Measurements from ENCODE around the gene XRCC3.

Gene XRCC3

DNA sequence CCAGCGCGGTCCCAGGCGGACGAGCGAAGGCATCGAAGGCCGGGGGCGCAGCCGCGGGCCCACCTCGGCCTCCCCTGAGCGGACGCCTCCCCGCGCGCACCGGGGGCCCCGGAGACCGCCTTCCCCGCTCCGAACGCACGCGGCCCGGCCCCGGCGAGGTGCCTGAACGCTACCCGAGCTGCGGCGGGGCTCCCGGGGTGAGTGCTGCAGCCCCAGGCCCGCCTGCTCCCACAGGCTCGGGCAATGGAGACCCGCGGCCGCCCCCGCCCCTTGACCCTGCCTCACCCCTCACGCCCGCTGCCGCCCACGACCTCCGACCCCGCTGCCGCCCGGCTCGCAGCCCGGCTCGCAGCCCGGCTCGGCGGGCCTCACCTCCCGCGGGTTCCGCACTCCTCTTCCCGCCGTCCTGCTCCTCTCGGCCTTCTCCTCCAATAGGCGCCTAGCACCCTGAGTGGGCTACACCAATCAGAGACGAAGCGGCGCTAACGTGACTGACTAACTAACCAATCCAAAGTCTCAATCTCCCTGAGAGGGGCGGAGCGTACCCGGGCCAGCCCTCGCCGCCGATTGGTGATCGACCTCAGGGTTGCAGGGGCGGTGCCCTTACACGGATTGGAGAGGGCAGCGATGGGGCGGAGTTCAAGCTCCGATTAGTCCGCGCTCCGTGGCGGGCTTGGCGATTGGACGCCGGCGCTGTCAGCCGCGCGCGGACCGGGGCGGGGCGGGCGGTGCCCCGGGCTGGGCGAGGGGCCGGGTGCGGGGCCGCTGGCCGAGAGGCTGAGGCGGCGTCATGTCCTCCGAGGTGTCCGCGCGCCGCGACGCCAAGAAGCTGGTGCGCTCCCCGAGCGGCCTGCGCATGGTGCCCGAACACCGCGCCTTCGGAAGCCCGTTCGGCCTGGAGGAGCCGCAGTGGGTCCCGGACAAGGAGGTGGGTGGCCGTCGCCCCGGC is at the start of gene XRCC3, which contains the start of gene ZFYVE21 (continued):
- TF ChIP-seq, protein P1, sequence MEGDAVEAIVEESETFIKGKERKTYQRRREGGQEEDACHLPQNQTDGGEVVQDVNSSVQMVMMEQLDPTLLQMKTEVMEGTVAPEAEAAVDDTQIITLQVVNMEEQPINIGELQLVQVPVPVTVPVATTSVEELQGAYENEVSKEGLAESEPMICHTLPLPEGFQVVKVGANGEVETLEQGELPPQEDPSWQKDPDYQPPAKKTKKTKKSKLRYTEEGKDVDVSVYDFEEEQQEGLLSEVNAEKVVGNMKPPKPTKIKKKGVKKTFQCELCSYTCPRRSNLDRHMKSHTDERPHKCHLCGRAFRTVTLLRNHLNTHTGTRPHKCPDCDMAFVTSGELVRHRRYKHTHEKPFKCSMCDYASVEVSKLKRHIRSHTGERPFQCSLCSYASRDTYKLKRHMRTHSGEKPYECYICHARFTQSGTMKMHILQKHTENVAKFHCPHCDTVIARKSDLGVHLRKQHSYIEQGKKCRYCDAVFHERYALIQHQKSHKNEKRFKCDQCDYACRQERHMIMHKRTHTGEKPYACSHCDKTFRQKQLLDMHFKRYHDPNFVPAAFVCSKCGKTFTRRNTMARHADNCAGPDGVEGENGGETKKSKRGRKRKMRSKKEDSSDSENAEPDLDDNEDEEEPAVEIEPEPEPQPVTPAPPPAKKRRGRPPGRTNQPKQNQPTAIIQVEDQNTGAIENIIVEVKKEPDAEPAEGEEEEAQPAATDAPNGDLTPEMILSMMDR (tag by site-specific recombination; IDR thresholded peaks at IDR 0.05) = no peak
- TF ChIP-seq ZBTB7A (tag by site-specific recombination; IDR thresholded peaks at IDR 0.05; ENCODE audit: low read depth) (no peak), ZNF596 (tag by site-specific recombination; IDR thresholded peaks at IDR 0.05) (peak; percentile 62; the same call in 1 of the 2 replicates), ZNF76 (tag by site-specific recombination; IDR thresholded peaks at IDR 0.05; ENCODE audit: borderline replicate concordance, low read depth) (0 out of 2 replicates have a peak, but pooled peaks have one; percentile 11), ZNF600 (tag by site-specific recombination; IDR thresholded peaks at IDR 0.05) (no peak), RBAK (tag by site-specific recombination; IDR thresholded peaks at IDR 0.05) (no peak), PRDM1 (tag by site-specific recombination; IDR thresholded peaks at IDR 0.05) (no peak), ZNF140 (tag by site-specific recombination; IDR thresholded peaks at IDR 0.05) (no peak), ZBTB20 (tag by site-specific recombination; IDR thresholded peaks at IDR 0.05) (no peak; the same call in 1 of the 2 replicates), ZNF341 (tag by site-specific recombination; IDR thresholded peaks at IDR 0.05; ENCODE audit: low read depth) (no peak), KLF16 (tag by site-specific recombination; IDR thresholded peaks at IDR 0.05) (0 out of 2 replicates have a peak, but pooled peaks have one; percentile 13), GFI1B (tag by site-specific recombination; IDR thresholded peaks at IDR 0.05) (no peak), ZNF670 (tag by site-specific recombination; IDR thresholded peaks at IDR 0.05; ENCODE audit: low read depth) (no peak), ZFP69B (tag by site-specific recombination; IDR thresholded peaks at IDR 0.05) (no peak), ZNF830 (tag by site-specific recombination; IDR thresholded peaks at IDR 0.05; ENCODE audit: low read depth) (no peak), ZNF776 (tag by site-specific recombination; IDR thresholded peaks at IDR 0.05; ENCODE audit: borderline replicate concordance) (no peak), SP3 (tag by site-specific recombination; IDR thresholded peaks at IDR 0.05) (peak; percentile 99), ZNF777 (tag by site-specific recombination; IDR thresholded peaks at IDR 0.05; ENCODE audit: borderline replicate concordance) (no peak), ZNF660 (tag by site-specific recombination; IDR thresholded peaks at IDR 0.05) (peak; percentile 91), ZFHX2 (tag by site-specific recombination; conservative IDR thresholded peaks at IDR 0.05) (peak; percentile 93), ZNF416 (tag by site-specific recombination; IDR thresholded peaks at IDR 0.05) (no peak), KLF10 (tag by site-specific recombination; IDR thresholded peaks at IDR 0.05) (peak; percentile 43; the same call in 1 of the 2 replicates), ZNF133 (tag by site-specific recombination; IDR thresholded peaks at IDR 0.05) (no peak), ZNF24 (tag by site-specific recombination; IDR thresholded peaks at IDR 0.05) (no peak), ZNF629 (tag by site-specific recombination; IDR thresholded peaks at IDR 0.05) (no peak)
- TF ChIP-seq, protein P2, sequence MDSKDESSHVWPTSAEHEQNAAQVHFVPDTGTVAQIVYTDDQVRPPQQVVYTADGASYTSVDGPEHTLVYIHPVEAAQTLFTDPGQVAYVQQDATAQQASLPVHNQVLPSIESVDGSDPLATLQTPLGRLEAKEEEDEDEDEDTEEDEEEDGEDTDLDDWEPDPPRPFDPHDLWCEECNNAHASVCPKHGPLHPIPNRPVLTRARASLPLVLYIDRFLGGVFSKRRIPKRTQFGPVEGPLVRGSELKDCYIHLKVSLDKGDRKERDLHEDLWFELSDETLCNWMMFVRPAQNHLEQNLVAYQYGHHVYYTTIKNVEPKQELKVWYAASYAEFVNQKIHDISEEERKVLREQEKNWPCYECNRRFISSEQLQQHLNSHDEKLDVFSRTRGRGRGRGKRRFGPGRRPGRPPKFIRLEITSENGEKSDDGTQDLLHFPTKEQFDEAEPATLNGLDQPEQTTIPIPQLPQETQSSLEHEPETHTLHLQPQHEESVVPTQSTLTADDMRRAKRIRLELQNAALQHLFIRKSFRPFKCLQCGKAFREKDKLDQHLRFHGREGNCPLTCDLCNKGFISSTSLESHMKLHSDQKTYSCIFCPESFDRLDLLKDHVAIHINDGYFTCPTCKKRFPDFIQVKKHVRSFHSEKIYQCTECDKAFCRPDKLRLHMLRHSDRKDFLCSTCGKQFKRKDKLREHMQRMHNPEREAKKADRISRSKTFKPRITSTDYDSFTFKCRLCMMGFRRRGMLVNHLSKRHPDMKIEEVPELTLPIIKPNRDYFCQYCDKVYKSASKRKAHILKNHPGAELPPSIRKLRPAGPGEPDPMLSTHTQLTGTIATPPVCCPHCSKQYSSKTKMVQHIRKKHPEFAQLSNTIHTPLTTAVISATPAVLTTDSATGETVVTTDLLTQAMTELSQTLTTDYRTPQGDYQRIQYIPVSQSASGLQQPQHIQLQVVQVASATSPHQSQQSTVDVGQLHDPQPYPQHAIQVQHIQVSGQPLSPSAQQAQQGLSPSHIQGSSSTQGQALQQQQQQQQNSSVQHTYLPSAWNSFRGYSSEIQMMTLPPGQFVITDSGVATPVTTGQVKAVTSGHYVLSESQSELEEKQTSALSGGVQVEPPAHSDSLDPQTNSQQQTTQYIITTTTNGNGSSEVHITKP (tag by site-specific recombination; IDR thresholded peaks at IDR 0.05) = no peak
- TF ChIP-seq, protein P3, sequence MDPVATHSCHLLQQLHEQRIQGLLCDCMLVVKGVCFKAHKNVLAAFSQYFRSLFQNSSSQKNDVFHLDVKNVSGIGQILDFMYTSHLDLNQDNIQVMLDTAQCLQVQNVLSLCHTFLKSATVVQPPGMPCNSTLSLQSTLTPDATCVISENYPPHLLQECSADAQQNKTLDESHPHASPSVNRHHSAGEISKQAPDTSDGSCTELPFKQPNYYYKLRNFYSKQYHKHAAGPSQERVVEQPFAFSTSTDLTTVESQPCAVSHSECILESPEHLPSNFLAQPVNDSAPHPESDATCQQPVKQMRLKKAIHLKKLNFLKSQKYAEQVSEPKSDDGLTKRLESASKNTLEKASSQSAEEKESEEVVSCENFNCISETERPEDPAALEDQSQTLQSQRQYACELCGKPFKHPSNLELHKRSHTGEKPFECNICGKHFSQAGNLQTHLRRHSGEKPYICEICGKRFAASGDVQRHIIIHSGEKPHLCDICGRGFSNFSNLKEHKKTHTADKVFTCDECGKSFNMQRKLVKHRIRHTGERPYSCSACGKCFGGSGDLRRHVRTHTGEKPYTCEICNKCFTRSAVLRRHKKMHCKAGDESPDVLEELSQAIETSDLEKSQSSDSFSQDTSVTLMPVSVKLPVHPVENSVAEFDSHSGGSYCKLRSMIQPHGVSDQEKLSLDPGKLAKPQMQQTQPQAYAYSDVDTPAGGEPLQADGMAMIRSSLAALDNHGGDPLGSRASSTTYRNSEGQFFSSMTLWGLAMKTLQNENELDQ (tag by site-specific recombination; IDR thresholded peaks at IDR 0.05; ENCODE audit: low read depth) = no peak
- TF ChIP-seq, protein P4, sequence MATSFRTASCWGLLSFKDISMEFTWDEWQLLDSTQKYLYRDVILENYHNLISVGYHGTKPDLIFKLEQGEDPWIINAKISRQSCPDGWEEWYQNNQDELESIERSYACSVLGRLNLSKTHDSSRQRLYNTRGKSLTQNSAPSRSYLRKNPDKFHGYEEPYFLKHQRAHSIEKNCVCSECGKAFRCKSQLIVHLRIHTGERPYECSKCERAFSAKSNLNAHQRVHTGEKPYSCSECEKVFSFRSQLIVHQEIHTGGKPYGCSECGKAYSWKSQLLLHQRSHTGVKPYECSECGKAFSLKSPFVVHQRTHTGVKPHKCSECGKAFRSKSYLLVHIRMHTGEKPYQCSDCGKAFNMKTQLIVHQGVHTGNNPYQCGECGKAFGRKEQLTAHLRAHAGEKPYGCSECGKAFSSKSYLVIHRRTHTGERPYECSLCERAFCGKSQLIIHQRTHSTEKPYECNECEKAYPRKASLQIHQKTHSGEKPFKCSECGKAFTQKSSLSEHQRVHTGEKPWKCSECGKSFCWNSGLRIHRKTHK (tag by site-specific recombination; IDR thresholded peaks at IDR 0.05) = no peak
- TF ChIP-seq, protein P5, sequence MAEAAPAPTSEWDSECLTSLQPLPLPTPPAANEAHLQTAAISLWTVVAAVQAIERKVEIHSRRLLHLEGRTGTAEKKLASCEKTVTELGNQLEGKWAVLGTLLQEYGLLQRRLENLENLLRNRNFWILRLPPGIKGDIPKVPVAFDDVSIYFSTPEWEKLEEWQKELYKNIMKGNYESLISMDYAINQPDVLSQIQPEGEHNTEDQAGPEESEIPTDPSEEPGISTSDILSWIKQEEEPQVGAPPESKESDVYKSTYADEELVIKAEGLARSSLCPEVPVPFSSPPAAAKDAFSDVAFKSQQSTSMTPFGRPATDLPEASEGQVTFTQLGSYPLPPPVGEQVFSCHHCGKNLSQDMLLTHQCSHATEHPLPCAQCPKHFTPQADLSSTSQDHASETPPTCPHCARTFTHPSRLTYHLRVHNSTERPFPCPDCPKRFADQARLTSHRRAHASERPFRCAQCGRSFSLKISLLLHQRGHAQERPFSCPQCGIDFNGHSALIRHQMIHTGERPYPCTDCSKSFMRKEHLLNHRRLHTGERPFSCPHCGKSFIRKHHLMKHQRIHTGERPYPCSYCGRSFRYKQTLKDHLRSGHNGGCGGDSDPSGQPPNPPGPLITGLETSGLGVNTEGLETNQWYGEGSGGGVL (tag by site-specific recombination; IDR thresholded peaks at IDR 0.05) = no peak

Measured in HEK293 (cell line).